Cardiac muscle cell (in vitro differentiated cells and primary cell): ENCODE measurements around the gene HLA-DQA2. TPM values are rescaled to one million over a fixed set of nuclear protein-coding genes. Genes with fewer than 3 reads are reported as not detected.
"Not testable (repeated sequence)": the region's sequence is repeated elsewhere in the genome, so short reads cannot be mapped to it uniquely, and the experiment has no call there.

Source experiments
- DNase-seq, 2 donors: peaks; one replicate each; pipeline versions ENCODE4 v3.0.0 to v3.0.0-alpha.2; 2010 to 2017; ENCODE audit warnings: low read depth in 1 of 2, low spot score in 1 of 2
- H3K27ac ChIP-seq: fragments of 200-600 bp; sonication (generic); 2 replicates; pipeline ENCODE4 v1.5.1; 2016
- H3K27me3 ChIP-seq: fragments of 200-600 bp; sonication (generic); 2 replicates; pipeline ENCODE4 v1.6.0; 2016; ENCODE audit warnings: control low read depth
- H3K36me3 ChIP-seq: fragments of 200-600 bp; sonication (generic); 2 replicates; pipeline ENCODE4 v1.5.1; 2016; ENCODE audit warnings: control low read depth
- H3K4me1 ChIP-seq: fragments of 200-600 bp; sonication (generic); 2 replicates; pipeline ENCODE4 v1.8.1; 2017; ENCODE audit warnings: low read depth, mild to moderate bottlenecking, mixed run types
- H3K4me3 ChIP-seq: fragments of 200-600 bp; sonication (generic); 2 replicates; pipeline ENCODE4 v1.5.1; 2016; ENCODE audit warnings: mild to moderate bottlenecking
- H3K9me3 ChIP-seq: fragments of 200-600 bp; sonication (generic); 2 replicates; pipeline ENCODE4 v1.5.1; 2017; ENCODE audit warnings: low read depth, mild to moderate bottlenecking, control low read depth
- CTCF ChIP-seq: IDR thresholded peaks from 2 replicates; pipeline ENCODE4 v1.5.1; 2012; ENCODE audit warnings: low read depth, mild to moderate bottlenecking, low read length
- polyA plus RNA-seq: library from polyadenylated mRNA; unstranded; fragments of >200 nt; fragmentation: Nextera tagmentation; extraction: Ambion mirVana; gene quantifications from 2 replicates; pipeline ENCODE4 v1.2.1, GENCODE V29; 2016
- total RNA-seq: library from RNA; depleted of rRNA; stranded (reverse); fragments of >200 nt; gene quantifications from 2 replicates; pipeline ENCODE4 v1.2.3, GENCODE V29; 2016

The HLA-DQA2 gene
- not detected in 2 replicates for total RNA-seq
- not detected in 2 replicates for polyA plus RNA-seq

GRCh38 chr6:32741031-32741960 is at the start of gene HLA-DQA2:
HLA-DQA2 (plus strand) TSS chr6:32741391; CDS start chr6:32741444, 53 bp downstream.
- TF ChIP-seq CTCF: no peak
- no peak within 1 kb of the TSS for H3K27ac ChIP-seq
- no peaks in the 10 kb centered on the region for H3K27me3 ChIP-seq
- no peaks in the 10 kb centered on the region for H3K36me3 ChIP-seq
- H3K4me3 ChIP-seq: no peak within 1 kb of the TSS
- H3K4me1 ChIP-seq: no peaks in the 10 kb centered on the region
- no peaks in the 10 kb centered on the region for H3K9me3 ChIP-seq
- no peak for DNase-seq

DNA sequence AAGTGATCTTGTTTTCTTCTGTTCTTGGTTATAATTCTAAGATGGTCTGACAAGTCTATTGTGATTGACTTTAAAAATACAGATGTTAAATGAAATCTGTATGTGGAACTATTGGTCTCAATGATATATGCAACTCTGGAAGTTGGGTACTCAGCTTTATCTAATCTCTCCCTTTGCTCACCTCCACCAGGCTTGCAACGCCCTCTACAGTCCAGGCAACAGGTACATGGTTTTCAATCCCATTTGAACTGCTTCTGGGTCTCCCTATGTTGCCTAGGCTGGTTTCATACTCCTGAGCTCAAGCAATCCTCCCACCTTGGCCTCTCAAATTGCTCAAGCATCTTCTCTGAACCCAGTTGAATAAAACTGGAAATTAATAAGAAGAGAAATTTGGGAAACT is 49.2 kb upstream of the HLA-DQA2 start:
- peak; percentile 3 to 19 for DNase-seq
- peaks cover under 1% of the 10 kb centered on the region for H3K27me3 ChIP-seq
- no peak overlapping the region for H3K4me3 ChIP-seq
- no peaks in the 10 kb centered on the region for H3K36me3 ChIP-seq
- no peak overlapping the region for H3K27ac ChIP-seq
- H3K9me3 ChIP-seq: no peaks in the 10 kb centered on the region
- no peaks in the 10 kb centered on the region for H3K4me1 ChIP-seq
- TF ChIP-seq CTCF: no peak

DNA sequence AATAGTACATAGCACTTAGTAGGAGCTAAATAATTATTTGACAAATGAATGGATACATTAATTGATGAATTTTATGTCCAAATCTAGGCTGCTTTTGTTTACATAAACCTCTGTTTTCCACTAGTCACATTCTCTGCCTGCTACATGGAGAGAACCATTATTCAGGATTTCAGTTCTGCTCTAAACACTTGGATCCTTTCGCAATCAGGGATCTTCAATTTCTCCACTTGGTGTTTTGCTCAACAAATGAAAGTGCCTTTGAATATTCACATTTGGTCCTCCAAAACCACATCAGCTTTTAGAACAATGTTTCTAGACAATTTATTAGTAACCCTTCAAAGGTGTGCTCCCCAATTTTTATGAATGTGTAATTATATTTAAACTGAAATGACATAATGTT is 44.2 kb upstream of the HLA-DQA2 start:
- Histone ChIP-seq H3K27ac (no peak overlapping the region), H3K27me3 (no peaks in the 10 kb centered on the region), H3K9me3 (no peaks in the 10 kb centered on the region), H3K36me3 (no peaks in the 10 kb centered on the region), H3K4me1 (no peaks in the 10 kb centered on the region), H3K4me3 (no peak overlapping the region)
- no peak for DNase-seq
- no peak for TF ChIP-seq CTCF

DNA sequence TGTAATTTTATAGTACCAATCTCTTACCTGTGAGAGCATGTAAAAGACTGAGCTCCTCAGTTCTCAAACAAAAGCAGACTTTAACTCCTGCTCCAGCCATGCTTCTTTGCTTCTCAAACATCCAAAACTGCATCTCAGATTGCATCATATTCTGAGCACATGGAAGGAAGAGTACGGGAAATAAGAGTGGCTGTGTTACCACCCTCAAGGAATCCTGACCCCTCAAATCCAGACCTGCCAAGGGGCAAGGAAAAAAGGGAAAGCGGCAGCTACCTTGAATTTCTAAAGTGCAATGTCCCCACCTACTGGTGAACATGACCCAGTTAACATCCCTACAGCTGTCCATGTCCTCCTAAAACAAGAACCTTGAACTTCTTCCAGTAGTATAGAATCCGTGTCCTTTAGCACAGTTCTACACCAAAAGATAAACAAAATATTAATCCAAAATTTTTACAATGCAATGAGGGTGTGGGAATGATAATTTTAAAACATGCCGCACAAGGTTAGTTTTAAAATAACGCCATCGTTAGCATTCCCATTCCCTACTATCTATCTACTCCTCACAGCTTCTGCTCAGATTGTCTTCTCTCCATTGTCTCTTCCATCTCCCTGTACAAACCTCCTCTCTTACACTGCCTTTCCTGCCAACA is 40.7 kb upstream of the HLA-DQA2 start:
- no peaks in the 10 kb centered on the region for H3K9me3 ChIP-seq
- H3K4me1 ChIP-seq: no peaks in the 10 kb centered on the region
- no peaks in the 10 kb centered on the region for H3K36me3 ChIP-seq
- peak; percentile 75 for TF ChIP-seq CTCF
- no peak overlapping the region for H3K27ac ChIP-seq
- peak; percentile 75 to 81 for DNase-seq
- no peaks in the 10 kb centered on the region for H3K27me3 ChIP-seq
- no peak overlapping the region for H3K4me3 ChIP-seq

GRCh38 chr6:32703347-32703746 is 37.8 kb upstream of the HLA-DQA2 start:
- no peak overlapping the region for H3K4me3 ChIP-seq
- H3K9me3 ChIP-seq: no peaks in the 10 kb centered on the region
- no peaks in the 10 kb centered on the region for H3K36me3 ChIP-seq
- H3K27me3 ChIP-seq: no peaks in the 10 kb centered on the region
- TF ChIP-seq CTCF: no peak
- DNase-seq: no peak
- H3K4me1 ChIP-seq: no peaks in the 10 kb centered on the region
- no peak overlapping the region for H3K27ac ChIP-seq

DNA sequence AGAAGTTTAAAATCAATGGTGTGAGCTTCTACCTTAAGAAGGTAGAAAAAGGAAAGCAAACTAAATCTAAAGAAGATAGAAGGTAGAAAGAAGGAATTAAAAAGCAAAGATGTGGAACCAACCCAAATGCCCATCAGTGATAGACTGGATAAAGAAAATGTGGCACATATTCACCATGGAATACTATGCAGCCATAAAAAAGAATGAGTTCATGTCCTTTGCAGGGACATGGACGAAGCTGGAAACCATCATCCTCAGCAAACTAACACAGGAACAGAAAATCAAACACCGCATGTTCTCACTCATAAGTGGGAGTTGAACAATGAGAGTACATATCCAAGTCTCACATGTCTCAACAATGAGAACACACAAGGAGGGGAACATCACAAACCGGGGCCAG is 36.0 kb upstream of the HLA-DQA2 start:
- not testable (repeated sequence) for H3K36me3 ChIP-seq, H3K4me3 ChIP-seq, DNase-seq, H3K9me3 ChIP-seq, H3K27ac ChIP-seq, H3K4me1 ChIP-seq, H3K27me3 ChIP-seq
